GM21786 (cell line): ENCODE results near the gene BCKDK.

ENCODE experiments used
- ATAC-seq: cut with Tn5 transposase; IDR thresholded peaks from one replicate; pipeline ENCODE4 v1.9.1; 2021; ENCODE audit not compliant: unreplicated experiment

The BCKDK gene

GRCh38 chr16:31080035-31080629 lies 28.1 kb upstream of the BCKDK start:
- ATAC-seq = no peak

GRCh38 chr16:31080756-31081419 lies 27.3 kb upstream of the BCKDK start:
- no peak for ATAC-seq

GRCh38 chr16:31081428-31082351 lies 26.5 kb upstream of the BCKDK start:
- ATAC-seq = no peak

GRCh38 chr16:31082368-31083045 lies 25.7 kb upstream of the BCKDK start:
- ATAC-seq = no peak

GRCh38 chr16:31083081-31083480 lies 25.1 kb upstream of the BCKDK start:
- ATAC-seq = no peak

- ATAC-seq = no peak
Observed at GRCh38 chr16:31083556-31083955, 24.6 kb upstream of the BCKDK start.

- no peak for ATAC-seq
Observed at GRCh38 chr16:31083981-31084380, 24.2 kb upstream of the BCKDK start.

GRCh38 chr16:31084584-31085302 lies 23.4 kb upstream of the BCKDK start:
- ATAC-seq = no peak

GRCh38 chr16:31085411-31085810 lies 22.8 kb upstream of the BCKDK start:
- no peak for ATAC-seq

- no peak for ATAC-seq
Observed at GRCh38 chr16:31085873-31086628, 22.1 kb upstream of the BCKDK start.

GRCh38 chr16:31086629-31086906 lies 21.6 kb upstream of the BCKDK start:
- no peak for ATAC-seq

GRCh38 chr16:31087481-31087880 lies 20.7 kb upstream of the BCKDK start:
- no peak for ATAC-seq

GRCh38 chr16:31087971-31088370 lies 20.2 kb upstream of the BCKDK start:
- ATAC-seq = no peak

- no peak for ATAC-seq
Observed at GRCh38 chr16:31088459-31089183, 19.6 kb upstream of the BCKDK start, which contains the start of gene PRSS53. TSS of gene PRSS53 (minus strand) at chr16:31088943. CDS start at chr16:31088809, 134 bp downstream.

- ATAC-seq = no peak
Observed at GRCh38 chr16:31089199-31089598, 19.0 kb upstream of the BCKDK start.

- no peak for ATAC-seq
Observed at GRCh38 chr16:31090540-31090939, 17.6 kb upstream of the BCKDK start.

- ATAC-seq = no peak
Observed at GRCh38 chr16:31092330-31092729, 15.9 kb upstream of the BCKDK start.

- no peak for ATAC-seq
Observed at GRCh38 chr16:31093132-31093703, 15.0 kb upstream of the BCKDK start.

- ATAC-seq = no peak
Observed at GRCh38 chr16:31094088-31094423, 14.1 kb upstream of the BCKDK start.
